Loucy (cell line): ENCODE data around the gene PEAK1.

Source experiments
- EZH2phosphoT487 ChIP-seq: fragments of 200-600 bp; IDR thresholded peaks from 2 replicates; pipeline ENCODE4 v1.6.1; 2018; ENCODE audit warnings: antibody characterized with exemption, mild to moderate bottlenecking, moderate library complexity, borderline replicate concordance
- TF ChIP-seq, protein P1 (sequence below): fragments of 200-600 bp; sonication (generic); conservative IDR thresholded peaks from 2 replicates; pipeline ENCODE4 v1.5.1; 2014; ENCODE audit warnings: mild to moderate bottlenecking, antibody characterized with exemption, low read length

DNA sequence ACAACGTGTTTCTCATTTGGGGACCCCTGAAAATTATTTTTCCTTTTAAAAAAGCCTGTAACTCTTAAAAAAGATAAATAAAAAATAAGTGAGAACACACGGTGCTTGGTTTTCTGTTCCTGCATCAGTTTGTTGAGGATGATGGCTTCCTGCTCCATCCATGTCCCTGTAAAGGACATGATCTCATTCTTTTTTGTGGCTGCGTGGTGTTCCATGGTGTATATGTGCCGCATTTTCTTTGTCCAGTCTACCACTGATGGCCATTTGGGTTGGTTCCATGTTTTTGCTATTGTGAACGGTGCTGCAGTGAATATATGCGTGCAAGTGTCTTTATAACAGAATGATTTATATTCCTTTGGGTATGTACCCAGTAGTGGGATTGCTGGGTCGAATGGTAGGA, 351.3 kb downstream of the PEAK1 start:
- TF ChIP-seq, protein P1, sequence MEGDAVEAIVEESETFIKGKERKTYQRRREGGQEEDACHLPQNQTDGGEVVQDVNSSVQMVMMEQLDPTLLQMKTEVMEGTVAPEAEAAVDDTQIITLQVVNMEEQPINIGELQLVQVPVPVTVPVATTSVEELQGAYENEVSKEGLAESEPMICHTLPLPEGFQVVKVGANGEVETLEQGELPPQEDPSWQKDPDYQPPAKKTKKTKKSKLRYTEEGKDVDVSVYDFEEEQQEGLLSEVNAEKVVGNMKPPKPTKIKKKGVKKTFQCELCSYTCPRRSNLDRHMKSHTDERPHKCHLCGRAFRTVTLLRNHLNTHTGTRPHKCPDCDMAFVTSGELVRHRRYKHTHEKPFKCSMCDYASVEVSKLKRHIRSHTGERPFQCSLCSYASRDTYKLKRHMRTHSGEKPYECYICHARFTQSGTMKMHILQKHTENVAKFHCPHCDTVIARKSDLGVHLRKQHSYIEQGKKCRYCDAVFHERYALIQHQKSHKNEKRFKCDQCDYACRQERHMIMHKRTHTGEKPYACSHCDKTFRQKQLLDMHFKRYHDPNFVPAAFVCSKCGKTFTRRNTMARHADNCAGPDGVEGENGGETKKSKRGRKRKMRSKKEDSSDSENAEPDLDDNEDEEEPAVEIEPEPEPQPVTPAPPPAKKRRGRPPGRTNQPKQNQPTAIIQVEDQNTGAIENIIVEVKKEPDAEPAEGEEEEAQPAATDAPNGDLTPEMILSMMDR = no peak
- TF ChIP-seq EZH2phosphoT487 = no peak
